Upper lobe of right lung (tissue), 1 donor: ENCODE data around the gene DCP2. TPM values are rescaled to one million over a fixed set of nuclear protein-coding genes. Genes with fewer than 3 reads are reported as not detected.

Experiments used
- ATAC-seq: fragments of 200-7000 bp; cut with Tn5 transposase; one replicate; pipeline ENCODE4 v1.9.1; 2020; ENCODE audit warnings: mild to moderate bottlenecking, moderate library complexity
- DNase-seq: peaks from one replicate; pipeline ENCODE4 v3.0.0-alpha.2; 2020
- H3K27ac ChIP-seq: fragments of 200-600 bp; one replicate; pipeline ENCODE4 v1.8.0; 2022
- H3K27me3 ChIP-seq: fragments of 200-600 bp; one replicate; pipeline ENCODE4 v1.8.0; 2022; ENCODE audit warnings: mild to moderate bottlenecking
- H3K36me3 ChIP-seq: fragments of 200-600 bp; one replicate; pipeline ENCODE4 v1.8.0; 2022
- H3K4me1 ChIP-seq: fragments of 200-600 bp; one replicate; pipeline ENCODE4 v1.8.0; 2022
- H3K4me3 ChIP-seq: fragments of 200-600 bp; one replicate; pipeline ENCODE4 v1.8.0; 2022; ENCODE audit warnings: mild to moderate bottlenecking
- H3K9me3 ChIP-seq: fragments of 200-600 bp; one replicate; pipeline ENCODE4 v1.8.0; 2022
- CTCF ChIP-seq: fragments of 200-600 bp; IDR thresholded peaks from one replicate; pipeline ENCODE4 v1.8.0; 2022; ENCODE audit warnings: antibody characterized with exemption
- intact Hi-C: fragments of 100-400 bp; cut with DNase I; formaldehyde crosslinking; loops from one replicate; pipeline ENCODE4 v1.11.0; 2022
- total RNA-seq: library from RNA; stranded (reverse); fragmentation: NEBNext Ultra II Directional; extraction: Animal tissue kit (Norgen Biotek cat#: 25700); gene quantifications from one replicate; pipeline ENCODE4 v1.2.1, GENCODE V29; 2021
- donor health status: DM: no; HTN: yes; CAD: no; lungs with severe emphysema.

DCP2 gene
- total RNA-seq, 1 donor from 2014 or later: 51.1 TPM

- no peak overlapping the region for H3K4me3 ChIP-seq
- H3K27ac ChIP-seq: no peak overlapping the region
- DNase-seq (no peak), ATAC-seq (no peak)
- intact Hi-C loops: no loop called here
- H3K36me3 ChIP-seq: peaks cover 28% of the 10 kb centered on the region
- no peak for TF ChIP-seq CTCF
- H3K27me3 ChIP-seq: no peaks in the 10 kb centered on the region
- no peaks in the 10 kb centered on the region for H3K9me3 ChIP-seq
- no peaks in the 10 kb centered on the region for H3K4me1 ChIP-seq
These were observed 54.5 kb downstream of the DCP2 start for GRCh38 chr5:113031104-113031503.

GRCh38 chr5:113031557-113031956 is 55.0 kb downstream of the DCP2 start:
- no peak overlapping the region for H3K4me3 ChIP-seq
- H3K4me1 ChIP-seq: no peaks in the 10 kb centered on the region
- H3K36me3 ChIP-seq: peaks cover 24% of the 10 kb centered on the region
- intact Hi-C loops: no loop called here
- no peak for DNase-seq
- TF ChIP-seq CTCF: no peak
- H3K27ac ChIP-seq: no peak overlapping the region
- no peak for ATAC-seq
- H3K9me3 ChIP-seq: no peaks in the 10 kb centered on the region
- no peaks in the 10 kb centered on the region for H3K27me3 ChIP-seq

GRCh38 chr5:113034182-113034773 is 57.7 kb downstream of the DCP2 start:
- no peak for DNase-seq
- intact Hi-C loops: no loop called here
- no peaks in the 10 kb centered on the region for H3K4me1 ChIP-seq
- no peak overlapping the region for H3K4me3 ChIP-seq
- no peak for ATAC-seq
- H3K27me3 ChIP-seq: no peaks in the 10 kb centered on the region
- no peaks in the 10 kb centered on the region for H3K9me3 ChIP-seq
- TF ChIP-seq CTCF: no peak
- peaks cover 5% of the 10 kb centered on the region for H3K36me3 ChIP-seq
- H3K27ac ChIP-seq: no peak overlapping the region

- no peaks in the 10 kb centered on the region for H3K27me3 ChIP-seq
- intact Hi-C loops: no loop called here
- H3K4me1 ChIP-seq: no peaks in the 10 kb centered on the region
- no peak for ATAC-seq
- no peak overlapping the region for H3K4me3 ChIP-seq
- peaks cover 7% of the 10 kb centered on the region for H3K36me3 ChIP-seq
- no peaks in the 10 kb centered on the region for H3K9me3 ChIP-seq
- DNase-seq: no peak
- H3K27ac ChIP-seq: no peak overlapping the region
- no peak for TF ChIP-seq CTCF
These were observed 58.5 kb downstream of the DCP2 start for GRCh38 chr5:113035096-113035495.

- no peak for TF ChIP-seq CTCF
- peaks cover 7% of the 10 kb centered on the region for H3K36me3 ChIP-seq
- no peaks in the 10 kb centered on the region for H3K4me1 ChIP-seq
- intact Hi-C loops: no loop called here
- no peak overlapping the region for H3K27ac ChIP-seq
- H3K9me3 ChIP-seq: no peaks in the 10 kb centered on the region
- H3K27me3 ChIP-seq: no peaks in the 10 kb centered on the region
- H3K4me3 ChIP-seq: no peak overlapping the region
- DNase-seq (no peak), ATAC-seq (no peak)
These were observed 59.7 kb downstream of the DCP2 start for GRCh38 chr5:113036321-113036720.

- no peak for TF ChIP-seq CTCF
- H3K36me3 ChIP-seq: peaks cover 7% of the 10 kb centered on the region
- H3K9me3 ChIP-seq: no peaks in the 10 kb centered on the region
- H3K27me3 ChIP-seq: no peaks in the 10 kb centered on the region
- DNase-seq: no peak
- H3K4me1 ChIP-seq: no peaks in the 10 kb centered on the region
- H3K4me3 ChIP-seq: no peak overlapping the region
- intact Hi-C loops: no loop called here
- no peak for ATAC-seq
- no peak overlapping the region for H3K27ac ChIP-seq
These were observed 60.2 kb downstream of the DCP2 start for GRCh38 chr5:113036826-113037225.
